Measurements from ENCODE around the gene IL20RB.

DNA sequence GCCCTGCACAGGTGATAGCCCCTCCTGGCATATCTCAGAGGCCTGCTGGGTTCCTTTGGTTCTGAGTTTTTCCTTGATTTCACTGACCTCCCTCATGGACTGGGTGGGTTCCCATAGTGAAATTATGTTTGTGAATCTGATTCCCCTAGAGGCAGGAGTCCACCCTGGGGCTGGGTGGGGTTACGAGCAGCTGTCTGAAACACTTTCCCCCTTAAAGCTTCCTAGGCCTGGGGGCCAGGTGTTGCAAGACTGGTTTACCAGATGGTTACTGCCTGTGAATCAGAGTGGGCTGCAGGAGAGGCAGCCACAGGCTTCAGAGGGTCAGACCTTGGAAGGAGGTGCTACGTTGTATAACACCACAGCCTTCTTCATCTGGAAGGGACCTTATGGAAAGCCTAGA, 34.3 kb downstream of the IL20RB start:
- TF ChIP-seq CTCF (conservative IDR thresholded peaks at IDR 0.05) (no peak), EZH2 (IDR thresholded peaks at IDR 0.05; ENCODE audit: low read depth) (no peak)
